Measurements from ENCODE around the gene RAB33B.
"Not testable (repeated sequence)": the region's sequence is repeated elsewhere in the genome, so short reads cannot be mapped to it uniquely, and the experiment has no call there.

The RAB33B gene

GRCh38 chr4:139461022-139461628, 7.2 kb downstream of the RAB33B start:
- no peak for DNase-seq

GRCh38 chr4:139464512-139464911, 10.6 kb downstream of the RAB33B start:
- DNase-seq, result not testable (repeated sequence)

- no peak for DNase-seq
Measured at GRCh38 chr4:139465922-139466321, 12.0 kb downstream of the RAB33B start.

GRCh38 chr4:139468756-139469155, 14.8 kb downstream of the RAB33B start:
- DNase-seq, result not testable (repeated sequence)

- DNase-seq, result no peak
Measured at GRCh38 chr4:139469216-139469615, 15.3 kb downstream of the RAB33B start.

GRCh38 chr4:139469869-139470268, 15.9 kb downstream of the RAB33B start:
- no peak for DNase-seq

- no peak for DNase-seq
Measured at GRCh38 chr4:139470295-139470694, 16.4 kb downstream of the RAB33B start.

GRCh38 chr4:139470997-139471665, 17.2 kb downstream of the RAB33B start:
- no peak for DNase-seq

GRCh38 chr4:139472852-139473251, 18.9 kb downstream of the RAB33B start:
- DNase-seq, result no peak

- no peak for DNase-seq
Measured at GRCh38 chr4:139476363-139476762, 22.4 kb downstream of the RAB33B start.

- no peak for DNase-seq
Measured at GRCh38 chr4:139481465-139481864, 27.5 kb downstream of the RAB33B start.

GRCh38 chr4:139483000-139483399, 29.1 kb downstream of the RAB33B start:
- DNase-seq, result peak in 12 of 58 donors; percentile 4 to 65 (median 15)

GRCh38 chr4:139484783-139485311, 30.9 kb downstream of the RAB33B start:
- DNase-seq, result no peak

GRCh38 chr4:139488442-139488841, 34.5 kb downstream of the RAB33B start:
- no peak for DNase-seq

GRCh38 chr4:139489638-139490037, 35.7 kb downstream of the RAB33B start:
- DNase-seq, result no peak

- DNase-seq, result no peak
Measured at GRCh38 chr4:139492429-139492828, 38.5 kb downstream of the RAB33B start.

GRCh38 chr4:139493176-139493575, 39.3 kb downstream of the RAB33B start:
- no peak for DNase-seq

GRCh38 chr4:139499186-139499585, 45.3 kb downstream of the RAB33B start:
- DNase-seq, result no peak

GRCh38 chr4:139501117-139501516, 47.2 kb downstream of the RAB33B start:
- no peak for DNase-seq

- DNase-seq, result no peak
Measured at GRCh38 chr4:139501527-139501926, 47.6 kb downstream of the RAB33B start.

GRCh38 chr4:139501927-139502899, 48.3 kb downstream of the RAB33B start:
- DNase-seq, result no peak

Measured in anterior cingulate cortex (tissue), 58 donors.